ENCODE data around the gene PHOX2B. TPM values are rescaled to one million over a fixed set of nuclear protein-coding genes. Genes with fewer than 3 reads are reported as not detected.
A peak's percentile ranks its signal among the peaks of the same experiment; 100 is the strongest.
"Not testable (repeated sequence)": the region's sequence is repeated elsewhere in the genome, so short reads cannot be mapped to it uniquely, and the experiment has no call there.

The PHOX2B gene
- total RNA-seq, 2 experiments from 2014 or later = not detected

- CTCF ChIA-PET = interaction anchor here (1.0 kb wide), 1 partner anchor 19 kb away, joined by 4 read pairs; no protein-coding TSS in a partner anchor
- Mint-ChIP-seq H3K36me3 (ENCODE audit: low read depth) (peaks cover 9% of the 10 kb centered on the region), H3K9me3 (no peaks in the 10 kb centered on the region), H3K27me3 (peaks cover 59% of the 10 kb centered on the region), H3K4me3 (peak overlapping the region; percentile 16), H3K4me1 (no peaks in the 10 kb centered on the region), H3K27ac (peak overlapping the region; percentile 19)
- POLR2A ChIA-PET = no interaction called here
- no peak for DNase-seq
These were observed 3.1 kb downstream of the PHOX2B start for GRCh38 chr4:41745292-41746024.

GRCh38 chr4:41744572-41745291, 3.8 kb downstream of the PHOX2B start:
- H3K4me3 Mint-ChIP-seq = peak overlapping the region; percentile 16
- no peaks in the 10 kb centered on the region for H3K4me1 Mint-ChIP-seq
- peak overlapping the region; percentile 52 for H3K27ac Mint-ChIP-seq
- no peaks in the 10 kb centered on the region for H3K9me3 Mint-ChIP-seq
- peaks cover 52% of the 10 kb centered on the region for H3K27me3 Mint-ChIP-seq
- POLR2A ChIA-PET = no interaction called here
- CTCF ChIA-PET = no interaction called here
- DNase-seq = no peak
- H3K36me3 Mint-ChIP-seq (ENCODE audit: low read depth) = peaks cover 9% of the 10 kb centered on the region

GRCh38 chr4:41741354-41741753, 7.2 kb downstream of the PHOX2B start:
- DNase-seq = no peak
- Mint-ChIP-seq H3K27me3 (peaks cover 23% of the 10 kb centered on the region), H3K4me3 (no peak overlapping the region), H3K4me1 (no peaks in the 10 kb centered on the region), H3K27ac (no peak overlapping the region), H3K9me3 (no peaks in the 10 kb centered on the region), H3K36me3 (ENCODE audit: low read depth) (peaks cover 5% of the 10 kb centered on the region)
- POLR2A ChIA-PET = no interaction called here
- CTCF ChIA-PET = interaction anchor here (0.6 kb wide), 1 partner anchor 48 kb away, joined by 3 read pairs; no protein-coding TSS in a partner anchor

GRCh38 chr4:41737491-41737890, 11.0 kb downstream of the PHOX2B start:
- POLR2A ChIA-PET; H3K9me3 Mint-ChIP-seq; DNase-seq; H3K36me3 Mint-ChIP-seq (ENCODE audit: low read depth); H3K27me3 Mint-ChIP-seq; H3K27ac Mint-ChIP-seq; H3K4me1 Mint-ChIP-seq; CTCF ChIA-PET; H3K4me3 Mint-ChIP-seq: not testable (repeated sequence)

- H3K9me3 Mint-ChIP-seq = no peaks in the 10 kb centered on the region
- H3K27me3 Mint-ChIP-seq = peaks cover 17% of the 10 kb centered on the region
- POLR2A ChIA-PET = no interaction called here
- CTCF ChIA-PET = no interaction called here
- H3K4me3 Mint-ChIP-seq = no peak overlapping the region
- no peak overlapping the region for H3K27ac Mint-ChIP-seq
- no peak for DNase-seq
- H3K4me1 Mint-ChIP-seq = no peaks in the 10 kb centered on the region
- H3K36me3 Mint-ChIP-seq (ENCODE audit: low read depth) = no peaks in the 10 kb centered on the region
These were observed 14.2 kb downstream of the PHOX2B start for GRCh38 chr4:41734371-41734770.

GRCh38 chr4:41731569-41732126, 16.9 kb downstream of the PHOX2B start:
- H3K4me1 Mint-ChIP-seq = no peaks in the 10 kb centered on the region
- no peak overlapping the region for H3K27ac Mint-ChIP-seq
- no peaks in the 10 kb centered on the region for H3K36me3 Mint-ChIP-seq (ENCODE audit: low read depth)
- H3K9me3 Mint-ChIP-seq = no peaks in the 10 kb centered on the region
- POLR2A ChIA-PET = no interaction called here
- H3K4me3 Mint-ChIP-seq = no peak overlapping the region
- no peak for DNase-seq
- H3K27me3 Mint-ChIP-seq = peaks cover 26% of the 10 kb centered on the region
- CTCF ChIA-PET = interaction anchor here (0.6 kb wide), 1 partner anchor 179 kb away, joined by 3 read pairs; no protein-coding TSS in a partner anchor

- CTCF ChIA-PET = no interaction called here
These were observed 20.0 kb downstream of the PHOX2B start for GRCh38 chr4:41728573-41728913.

GRCh38 chr4:41727861-41728572, 20.5 kb downstream of the PHOX2B start:
- ChIA-PET CTCF (no interaction called here), POLR2A (no interaction called here)
- Mint-ChIP-seq H3K27me3 (peaks cover 24% of the 10 kb centered on the region), H3K4me1 (no peaks in the 10 kb centered on the region), H3K36me3 (ENCODE audit: low read depth) (no peaks in the 10 kb centered on the region), H3K9me3 (peaks cover 5% of the 10 kb centered on the region), H3K27ac (no peak overlapping the region), H3K4me3 (no peak overlapping the region)
- DNase-seq = no peak

More at GRCh38 chr4:41728573-41728913, 20.0 kb downstream of the PHOX2B start:
- Mint-ChIP-seq H3K27me3 (peaks cover 24% of the 10 kb centered on the region), H3K4me1 (no peaks in the 10 kb centered on the region), H3K4me3 (no peak overlapping the region), H3K9me3 (peaks cover 5% of the 10 kb centered on the region), H3K27ac (no peak overlapping the region), H3K36me3 (ENCODE audit: low read depth) (no peaks in the 10 kb centered on the region)
- no peak for DNase-seq
- POLR2A ChIA-PET = no interaction called here

GRCh38 chr4:41725254-41725653, 23.3 kb downstream of the PHOX2B start:
- Mint-ChIP-seq H3K4me1 (no peaks in the 10 kb centered on the region), H3K27ac (no peak overlapping the region), H3K9me3 (peaks cover 5% of the 10 kb centered on the region), H3K27me3 (peaks cover 16% of the 10 kb centered on the region), H3K4me3 (no peak overlapping the region), H3K36me3 (ENCODE audit: low read depth) (no peaks in the 10 kb centered on the region)
- POLR2A ChIA-PET = no interaction called here
- CTCF ChIA-PET = no interaction called here
- DNase-seq = no peak

- H3K27me3 Mint-ChIP-seq = peaks cover 8% of the 10 kb centered on the region
- no peaks in the 10 kb centered on the region for H3K36me3 Mint-ChIP-seq (ENCODE audit: low read depth)
- H3K4me3 Mint-ChIP-seq = no peak overlapping the region
- peaks cover 5% of the 10 kb centered on the region for H3K9me3 Mint-ChIP-seq
- H3K4me1 Mint-ChIP-seq = no peaks in the 10 kb centered on the region
- POLR2A ChIA-PET = no interaction called here
- CTCF ChIA-PET = no interaction called here
- no peak for DNase-seq
- no peak overlapping the region for H3K27ac Mint-ChIP-seq
These were observed 25.2 kb downstream of the PHOX2B start for GRCh38 chr4:41723286-41723685.

GRCh38 chr4:41722181-41722580, 26.3 kb downstream of the PHOX2B start:
- peaks cover 2% of the 10 kb centered on the region for H3K27me3 Mint-ChIP-seq
- H3K9me3 Mint-ChIP-seq = peaks cover 5% of the 10 kb centered on the region
- no peaks in the 10 kb centered on the region for H3K36me3 Mint-ChIP-seq (ENCODE audit: low read depth)
- no peak overlapping the region for H3K4me3 Mint-ChIP-seq
- no peak for DNase-seq
- H3K27ac Mint-ChIP-seq = no peak overlapping the region
- POLR2A ChIA-PET = no interaction called here
- no peaks in the 10 kb centered on the region for H3K4me1 Mint-ChIP-seq
- CTCF ChIA-PET = no interaction called here

GRCh38 chr4:41719417-41719816, 29.1 kb downstream of the PHOX2B start:
- H3K27ac Mint-ChIP-seq = no peak overlapping the region
- H3K4me1 Mint-ChIP-seq = no peaks in the 10 kb centered on the region
- ChIA-PET CTCF (interaction anchor here (0.6 kb wide), 1 partner anchor 439 kb away, joined by 4 read pairs; no protein-coding TSS in a partner anchor), POLR2A (no interaction called here)
- H3K36me3 Mint-ChIP-seq (ENCODE audit: low read depth) = no peaks in the 10 kb centered on the region
- peaks cover 2% of the 10 kb centered on the region for H3K27me3 Mint-ChIP-seq
- DNase-seq = no peak
- H3K9me3 Mint-ChIP-seq = no peaks in the 10 kb centered on the region
- no peak overlapping the region for H3K4me3 Mint-ChIP-seq

- no peaks in the 10 kb centered on the region for H3K4me1 Mint-ChIP-seq
- ChIA-PET POLR2A (no interaction called here), CTCF (interaction anchor here (0.6 kb wide), 1 partner anchor 439 kb away, joined by 4 read pairs; no protein-coding TSS in a partner anchor)
- H3K36me3 Mint-ChIP-seq (ENCODE audit: low read depth) = no peaks in the 10 kb centered on the region
- no peak overlapping the region for H3K4me3 Mint-ChIP-seq
- H3K27ac Mint-ChIP-seq = no peak overlapping the region
- H3K9me3 Mint-ChIP-seq = no peaks in the 10 kb centered on the region
- DNase-seq = no peak
- H3K27me3 Mint-ChIP-seq = peaks cover 4% of the 10 kb centered on the region
These were observed 29.6 kb downstream of the PHOX2B start for GRCh38 chr4:41718907-41719306.

Measured in activated CD4-positive, alpha-beta T cell treated with anti-CD3 and anti-CD28 coated beads, Interleukin-2, amount 10 ng/mL, durations not matched to agents 7 days and 5 days (primary cell).